Stromal cell of bone marrow (primary cell): Measurements from ENCODE around the gene PTPN21.
"Not testable (repeated sequence)": the region's sequence is repeated elsewhere in the genome, so short reads cannot be mapped to it uniquely, and the experiment has no call there.

ENCODE experiments used
- DNase-seq: peaks from one replicate; pipeline ENCODE4 v3.0.0-alpha.2; 2012; ENCODE audit warnings: low read depth

The PTPN21 gene

GRCh38 chr14:88551980-88552431, 2.8 kb downstream of the PTPN21 start:
- no peak for DNase-seq

DNA sequence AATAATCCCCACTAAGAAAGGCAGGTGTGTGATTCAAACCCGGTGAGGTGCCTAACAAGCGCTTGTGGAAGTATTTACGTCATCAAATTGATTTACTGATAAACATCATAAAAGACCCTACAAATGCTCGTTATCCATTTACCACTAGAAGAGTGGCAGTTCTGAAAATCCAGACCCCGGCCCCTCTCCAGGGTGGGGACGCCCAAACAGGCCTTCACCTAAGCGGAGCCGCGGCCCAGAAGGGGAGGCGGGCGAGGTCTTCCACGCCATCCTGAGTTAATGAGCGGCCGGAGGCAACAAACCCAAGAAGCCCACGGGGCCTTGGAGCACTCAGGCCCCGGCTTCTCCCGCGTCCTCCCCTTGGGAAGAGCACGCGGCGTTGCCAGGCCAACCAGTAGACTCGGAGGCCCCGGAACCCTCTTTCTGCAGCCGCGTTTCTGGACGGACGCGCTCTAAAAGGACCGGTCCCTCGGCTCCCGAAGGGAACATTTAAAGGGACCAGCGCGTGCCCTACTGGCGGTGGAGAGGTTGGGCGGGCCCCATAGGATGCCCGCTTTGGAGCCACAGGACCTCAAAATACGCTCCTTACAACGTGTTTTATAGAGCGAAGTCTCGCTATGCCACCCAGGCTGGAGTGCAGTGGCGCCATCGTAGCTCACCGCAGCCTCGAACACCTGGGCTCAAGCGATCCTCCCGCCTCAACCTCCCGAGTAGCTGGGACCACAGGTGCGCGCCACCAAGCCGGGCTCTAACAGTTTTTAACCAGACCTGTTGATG, 3.5 kb downstream of the PTPN21 start:
- peak; percentile 71 for DNase-seq

DNA sequence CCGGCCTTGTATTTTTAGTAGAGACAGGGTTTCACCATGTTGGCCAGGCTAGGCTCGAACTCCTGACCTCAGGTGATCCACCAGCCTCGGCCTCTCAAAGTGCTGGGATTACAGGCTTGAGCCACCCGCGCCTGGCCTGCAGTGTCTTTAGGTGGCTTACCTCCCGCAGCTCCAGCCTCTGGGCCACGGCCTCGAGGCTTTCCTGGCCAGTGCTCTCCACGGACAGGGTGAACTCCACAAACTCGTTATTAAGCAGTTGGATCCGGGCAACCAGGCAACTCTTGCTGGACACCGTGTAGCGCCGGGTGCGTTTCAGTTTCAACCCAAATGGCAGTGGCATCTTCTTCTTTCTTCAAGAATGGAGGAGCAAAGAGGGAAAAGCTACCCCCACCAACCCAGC, 4.7 kb downstream of the PTPN21 start:
- DNase-seq: no peak

- no peak for DNase-seq
Measured at GRCh38 chr14:88547386-88547780, 7.4 kb downstream of the PTPN21 start.

GRCh38 chr14:88546621-88547385, 8.0 kb downstream of the PTPN21 start:
- no peak for DNase-seq

GRCh38 chr14:88545256-88545655, 9.6 kb downstream of the PTPN21 start:
- no peak for DNase-seq

GRCh38 chr14:88542857-88543795, 11.7 kb downstream of the PTPN21 start:
- DNase-seq: no peak

DNA sequence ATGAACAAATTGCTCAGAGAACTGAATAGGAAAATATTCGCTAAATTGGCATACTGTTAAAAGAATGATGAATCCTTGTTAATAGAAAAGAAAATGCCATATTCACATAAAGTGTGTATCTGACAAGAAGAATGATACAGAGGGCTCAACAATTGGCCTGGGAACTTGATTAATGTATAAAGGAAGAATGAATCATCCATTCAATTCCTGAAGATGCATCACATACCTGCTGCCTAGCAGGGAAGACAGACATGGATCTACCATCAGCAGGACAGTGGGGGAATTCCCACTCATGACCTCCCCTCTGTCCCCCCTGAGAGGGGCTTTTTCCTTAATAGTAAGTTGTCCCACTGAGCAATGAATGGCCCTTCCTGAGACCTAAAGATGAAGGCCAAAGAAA, 13.5 kb downstream of the PTPN21 start:
- no peak for DNase-seq

GRCh38 chr14:88535813-88536212, 19.0 kb downstream of the PTPN21 start:
- DNase-seq: no peak

GRCh38 chr14:88535149-88535548, 19.7 kb downstream of the PTPN21 start:
- DNase-seq: no peak

DNA sequence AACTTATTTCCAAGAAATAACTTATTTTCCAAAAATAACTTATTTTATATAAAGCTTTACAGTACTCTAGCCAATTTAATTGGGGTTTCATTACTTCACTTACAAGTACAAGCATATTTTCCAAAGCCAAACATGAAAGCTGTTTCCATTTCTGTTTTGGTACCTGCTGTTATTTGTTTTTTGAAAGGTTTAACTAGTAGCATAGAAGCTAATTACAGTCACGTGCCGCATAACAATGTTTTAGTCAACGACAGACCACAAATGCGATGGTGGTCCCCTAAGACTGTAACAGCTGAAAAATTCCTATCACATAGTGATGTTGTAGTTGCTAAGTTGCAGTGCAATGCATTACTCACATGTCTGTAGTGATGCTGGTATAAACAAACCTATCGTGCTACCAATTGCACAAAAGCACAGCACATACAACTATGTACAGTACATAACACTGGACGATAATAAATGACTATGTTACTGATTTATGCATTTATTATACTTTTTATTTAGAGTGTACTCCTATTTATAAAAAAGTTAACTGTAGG, 21.7 kb downstream of the PTPN21 start:
- DNase-seq: no peak

DNA sequence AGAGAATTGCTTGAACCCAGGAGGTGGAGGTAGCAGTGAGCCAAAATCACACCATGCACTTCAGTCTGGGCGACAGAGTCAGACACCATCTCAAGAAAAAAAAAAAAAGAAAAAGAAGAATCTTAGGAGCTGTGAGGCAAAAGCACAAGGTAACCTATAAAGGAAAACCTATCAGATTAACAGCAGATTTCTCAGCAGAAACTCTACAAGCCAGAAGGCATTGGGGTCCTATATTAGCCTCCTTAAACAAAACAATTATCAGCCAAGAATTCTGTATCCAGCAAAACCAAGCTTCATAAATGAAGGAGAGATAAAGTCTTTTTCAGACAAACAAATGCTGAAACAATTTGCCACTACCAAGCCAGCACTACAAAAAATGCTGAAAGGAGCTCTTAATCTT, 24.9 kb downstream of the PTPN21 start:
- not testable (repeated sequence) for DNase-seq

DNA sequence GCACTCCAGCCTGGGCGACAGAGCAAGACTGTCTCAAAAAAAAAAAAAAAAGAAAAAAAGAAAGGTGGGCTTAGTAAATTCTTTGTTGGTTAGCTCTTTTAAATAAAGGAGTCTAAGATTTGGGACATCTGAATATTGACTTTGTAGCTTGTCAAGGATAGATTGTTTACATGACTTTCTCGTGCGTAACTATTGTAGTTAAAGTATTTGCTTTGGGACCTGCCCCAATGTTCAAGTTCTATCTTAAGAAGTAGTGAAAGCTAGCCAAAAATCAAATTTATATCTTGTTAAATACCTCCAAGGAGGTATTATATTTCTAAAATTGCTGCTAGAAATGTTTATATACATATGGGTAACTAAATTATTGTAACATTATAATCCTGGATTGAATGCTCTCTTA, 32.4 kb downstream of the PTPN21 start:
- no peak for DNase-seq

DNA sequence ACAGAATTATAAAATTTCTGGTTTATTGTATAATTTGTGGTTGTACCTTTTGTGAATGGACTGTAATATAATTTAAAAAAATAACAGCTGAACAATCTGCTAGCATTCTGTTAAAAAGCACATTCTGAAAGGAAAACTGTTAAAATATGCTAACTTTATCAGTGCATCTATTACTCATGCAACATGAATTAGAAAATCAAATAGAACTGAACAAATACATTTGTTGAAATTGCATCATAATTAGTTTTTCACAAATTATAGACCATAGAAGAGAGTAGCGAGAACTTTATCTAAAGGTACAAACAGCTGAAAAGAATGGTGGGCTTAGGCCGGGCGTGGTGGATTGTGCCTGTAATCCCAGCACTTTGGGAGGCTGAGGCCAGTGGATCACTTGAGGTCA, 33.0 kb downstream of the PTPN21 start:
- DNase-seq: peak; percentile 3

DNA sequence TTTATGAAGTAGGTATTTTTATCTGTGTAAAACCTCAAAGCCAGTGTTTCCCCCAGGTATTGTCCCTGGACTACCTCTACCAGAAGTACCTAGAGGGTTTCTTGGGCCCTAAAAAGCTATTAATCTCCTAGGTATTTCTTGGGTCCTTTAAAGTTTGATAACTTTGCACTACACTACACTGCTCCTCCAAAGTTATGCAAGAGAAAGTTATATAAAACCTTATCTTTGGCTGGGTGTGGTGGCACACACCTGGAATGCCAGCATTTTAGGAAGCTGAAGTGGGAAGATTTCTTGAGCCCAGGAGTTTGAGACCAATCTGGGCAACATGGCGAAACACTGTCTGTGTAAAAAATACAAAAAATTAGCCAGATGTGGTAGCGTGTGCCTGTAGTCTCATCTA, 34.9 kb downstream of the PTPN21 start:
- DNase-seq: no peak

- DNase-seq: peak; percentile 47
Measured at GRCh38 chr14:88518592-88519512, 36.0 kb downstream of the PTPN21 start.

- no peak for DNase-seq
Measured at GRCh38 chr14:88516861-88517357, 37.9 kb downstream of the PTPN21 start.

DNA sequence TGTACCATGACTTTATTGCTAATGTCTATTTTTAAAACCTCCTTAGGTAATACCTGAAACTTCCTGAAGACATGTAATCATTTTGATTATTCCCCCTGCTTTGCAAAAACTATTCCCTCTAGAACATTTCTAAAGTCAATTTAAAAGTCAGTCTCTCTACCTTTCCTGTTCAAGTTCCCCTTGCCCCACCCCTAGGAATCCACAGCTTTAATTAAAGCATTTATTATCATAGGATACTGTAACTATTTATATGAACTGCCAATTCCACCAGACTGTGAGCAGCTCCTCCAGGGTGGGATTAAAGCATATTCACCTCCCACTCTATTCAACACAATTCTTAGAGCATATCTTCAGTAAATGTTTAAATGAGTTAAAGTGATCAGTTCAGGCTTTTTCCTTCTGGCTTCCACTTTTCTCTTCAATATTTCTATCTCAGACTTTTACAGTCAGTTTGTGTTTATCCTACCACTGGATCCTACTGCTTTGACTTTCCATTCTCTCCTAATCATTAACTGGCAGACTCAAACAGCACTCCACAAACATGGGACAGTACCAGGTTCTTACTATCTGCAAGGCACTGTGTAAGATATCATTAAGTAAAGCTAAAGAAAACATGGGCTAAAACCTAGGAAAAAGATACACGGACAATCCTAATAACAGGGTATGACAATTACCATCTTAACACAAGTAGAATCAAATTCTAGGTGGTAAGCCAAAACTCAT, 39.1 kb downstream of the PTPN21 start:
- no peak for DNase-seq

DNA sequence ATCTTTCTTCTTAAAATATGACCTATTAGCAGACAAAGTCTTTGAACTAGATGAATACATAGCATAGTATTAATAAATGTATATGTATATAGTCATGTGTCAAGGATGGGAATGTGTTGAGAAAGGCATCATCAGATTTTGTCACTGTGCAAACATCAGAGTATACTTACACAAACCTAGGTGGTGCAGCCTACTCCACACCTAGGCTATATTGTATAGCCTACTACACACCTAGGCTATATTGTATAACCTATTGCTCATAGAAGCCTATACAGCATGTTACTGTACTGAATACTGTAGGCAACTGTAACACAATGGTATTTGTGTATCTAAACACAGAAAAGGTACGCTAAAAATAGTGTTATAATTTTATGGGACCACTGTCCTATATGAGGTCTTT, 47.6 kb downstream of the PTPN21 start:
- no peak for DNase-seq

DNA sequence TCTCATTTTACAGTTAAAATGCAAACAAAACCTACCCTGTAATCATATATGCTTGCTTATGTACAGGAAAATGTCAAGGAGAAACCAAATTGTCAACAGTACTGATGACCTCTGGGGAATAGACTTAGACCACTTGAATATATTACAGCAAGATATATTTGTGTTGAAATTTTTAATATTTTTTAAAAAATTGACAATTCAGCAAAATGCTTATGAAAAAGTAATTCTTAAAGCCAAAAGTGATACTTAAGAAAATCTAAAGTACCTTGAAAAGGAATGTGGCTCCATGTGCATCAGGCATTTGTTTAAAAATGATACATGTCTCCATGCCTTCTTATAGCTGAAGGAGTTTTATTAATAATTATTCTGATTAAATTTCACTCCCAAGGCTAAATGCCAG, 49.2 kb downstream of the PTPN21 start:
- no peak for DNase-seq
